ENCODE results near the gene BRCC3.

BRCC3 gene

GRCh38 chrX:155070975-155071693 is at the start of gene BRCC3, which contains the start of the genes CMC4 and MTCP1:
Gene BRCC3 (plus strand): TSS chrX:155071508. CDS start chrX:155071528, 20 bp downstream.
Gene CMC4 (minus strand): TSS chrX:155071136. CDS start chrX:155064023, 7,113 bp downstream.
Gene MTCP1 (minus strand): TSS chrX:155071136. CDS start chrX:155066010, 5,126 bp downstream.
- FAIRE-seq, result no peak

GRCh38 chrX:155022585-155022984 is 48.7 kb upstream of the BRCC3 start, which contains the start of gene F8:
Gene F8 (minus strand): TSS chrX:155022723. CDS start chrX:155022552, 171 bp downstream.
- FAIRE-seq, result no peak

- no peak for FAIRE-seq
Observed at GRCh38 chrX:155023907-155024833, 47.1 kb upstream of the BRCC3 start.

- FAIRE-seq, result no peak
Observed at GRCh38 chrX:155026420-155026726, 44.9 kb upstream of the BRCC3 start.

- no peak for FAIRE-seq
Observed at GRCh38 chrX:155026727-155027508, 44.4 kb upstream of the BRCC3 start, which contains the start of gene FUNDC2. Gene FUNDC2 (plus strand): TSS chrX:155026844. CDS start chrX:155026939, 95 bp downstream.

GRCh38 chrX:155027509-155028066 is 43.7 kb upstream of the BRCC3 start:
- no peak for FAIRE-seq

- no peak for FAIRE-seq
Observed at GRCh38 chrX:155028129-155028528, 43.2 kb upstream of the BRCC3 start.

GRCh38 chrX:155028877-155029291 is 42.4 kb upstream of the BRCC3 start:
- FAIRE-seq, result no peak

GRCh38 chrX:155031657-155032056 is 39.7 kb upstream of the BRCC3 start:
- no peak for FAIRE-seq

- no peak for FAIRE-seq
Observed at GRCh38 chrX:155035688-155036087, 35.6 kb upstream of the BRCC3 start.

- FAIRE-seq, result no peak
Observed at GRCh38 chrX:155046129-155046810, 25.0 kb upstream of the BRCC3 start.

- no peak for FAIRE-seq
Observed at GRCh38 chrX:155046811-155047528, 24.3 kb upstream of the BRCC3 start.

GRCh38 chrX:155048977-155049619 is 22.2 kb upstream of the BRCC3 start:
- no peak for FAIRE-seq

- no peak for FAIRE-seq
Observed at GRCh38 chrX:155052738-155053498, 18.4 kb upstream of the BRCC3 start.

- no peak for FAIRE-seq
Observed at GRCh38 chrX:155053656-155054055, 17.7 kb upstream of the BRCC3 start.

GRCh38 chrX:155054255-155054654 is 17.1 kb upstream of the BRCC3 start:
- FAIRE-seq, result no peak

GRCh38 chrX:155055494-155055893 is 15.8 kb upstream of the BRCC3 start:
- no peak for FAIRE-seq

GRCh38 chrX:155056471-155056870 is 14.8 kb upstream of the BRCC3 start:
- FAIRE-seq, result no peak

GRCh38 chrX:155056877-155057792 is 14.2 kb upstream of the BRCC3 start:
- no peak for FAIRE-seq
